Measurements from ENCODE around the gene C22orf42.

GRCh38 chr22:32142600-32142999, 16.5 kb downstream of the C22orf42 start:
- TF ChIP-seq POLR2A (IDR thresholded peaks at IDR 0.05): no peak
- no peak for TF ChIP-seq EP300 (IDR thresholded peaks at IDR 0.05)
- TF ChIP-seq CTCF (IDR thresholded peaks at IDR 0.05): no peak

Data from gastroesophageal sphincter (tissue), 3 donors.